ENCODE data around the gene DOCK3.

Gene DOCK3

GRCh38 chr3:51271172-51271571 is 596.4 kb downstream of the DOCK3 start:
- TF ChIP-seq POLR2AphosphoS5 (IDR thresholded peaks at IDR 0.05; ENCODE audit: low read depth, low read length) (no peak), FOXP2 (optimal IDR thresholded peaks at IDR 0.05; ENCODE audit: borderline replicate concordance, extremely low read depth, extremely low read length, insufficient read depth) (no peak), SIN3A (IDR thresholded peaks at IDR 0.05; ENCODE audit: borderline replicate concordance, insufficient read depth, low read length) (no peak), TAF1 (IDR thresholded peaks at IDR 0.05; ENCODE audit: borderline replicate concordance, insufficient read depth, low read length) (no peak), REST (IDR thresholded peaks at IDR 0.05; ENCODE audit: insufficient read depth in 1 of 2, low read depth in 2 of 2, low read length in 2 of 2) (no peak)

GRCh38 chr3:51274052-51274451 is 599.3 kb downstream of the DOCK3 start:
- TF ChIP-seq POLR2AphosphoS5 (IDR thresholded peaks at IDR 0.05; ENCODE audit: low read depth, low read length) (no peak), SIN3A (IDR thresholded peaks at IDR 0.05; ENCODE audit: borderline replicate concordance, insufficient read depth, low read length) (no peak), REST (IDR thresholded peaks at IDR 0.05; ENCODE audit: insufficient read depth in 1 of 2, low read depth in 2 of 2, low read length in 2 of 2) (no peak), FOXP2 (optimal IDR thresholded peaks at IDR 0.05; ENCODE audit: borderline replicate concordance, extremely low read depth, extremely low read length, insufficient read depth) (no peak), TAF1 (IDR thresholded peaks at IDR 0.05; ENCODE audit: borderline replicate concordance, insufficient read depth, low read length) (no peak)

GRCh38 chr3:51275111-51275805 is 600.5 kb downstream of the DOCK3 start:
- no peak for TF ChIP-seq REST (IDR thresholded peaks at IDR 0.05; ENCODE audit: insufficient read depth in 1 of 2, low read depth in 2 of 2, low read length in 2 of 2)
- TF ChIP-seq POLR2AphosphoS5 (IDR thresholded peaks at IDR 0.05; ENCODE audit: low read depth, low read length) = no peak
- TF ChIP-seq TAF1 (IDR thresholded peaks at IDR 0.05; ENCODE audit: borderline replicate concordance, insufficient read depth, low read length) = no peak
- no peak for TF ChIP-seq FOXP2 (optimal IDR thresholded peaks at IDR 0.05; ENCODE audit: borderline replicate concordance, extremely low read depth, extremely low read length, insufficient read depth)

- TF ChIP-seq SIN3A (IDR thresholded peaks at IDR 0.05; ENCODE audit: borderline replicate concordance, insufficient read depth, low read length) = no peak
- no peak for TF ChIP-seq REST (IDR thresholded peaks at IDR 0.05; ENCODE audit: insufficient read depth in 1 of 2, low read depth in 2 of 2, low read length in 2 of 2)
- no peak for TF ChIP-seq FOXP2 (optimal IDR thresholded peaks at IDR 0.05; ENCODE audit: borderline replicate concordance, extremely low read depth, extremely low read length, insufficient read depth)
- no peak for TF ChIP-seq POLR2AphosphoS5 (IDR thresholded peaks at IDR 0.05; ENCODE audit: low read depth, low read length)
- TF ChIP-seq TAF1 (IDR thresholded peaks at IDR 0.05; ENCODE audit: borderline replicate concordance, insufficient read depth, low read length) = no peak
These were observed 601.3 kb downstream of the DOCK3 start for GRCh38 chr3:51276046-51276445.

Data from PFSK-1 (cell line).